BLaER1 (cell line): Measurements from ENCODE around the gene ZNF629.
A peak's percentile ranks its signal among the peaks of the same experiment; 100 is the strongest.

ENCODE experiments used
- H3K27ac ChIP-seq: shearing (Covaris generic); formaldehyde crosslinking; 2 replicates; pipeline ENCODE4 v1.8.1; 2022
- H3K27me3 ChIP-seq: shearing (Covaris generic); formaldehyde crosslinking; 2 replicates; pipeline ENCODE4 v1.8.1; 2022
- H3K36me3 ChIP-seq: shearing (Covaris generic); formaldehyde crosslinking; 2 replicates; pipeline ENCODE4 v1.8.1; 2022
- H3K4me1 ChIP-seq: shearing (Covaris generic); formaldehyde crosslinking; 2 replicates; pipeline ENCODE4 v1.8.1; 2022
- H3K4me2 ChIP-seq: shearing (Covaris generic); formaldehyde crosslinking; 2 replicates; pipeline ENCODE4 v1.8.1; 2022
- H3K4me3 ChIP-seq: shearing (Covaris generic); formaldehyde crosslinking; 2 replicates; pipeline ENCODE4 v1.8.1; 2022
- H3K9ac ChIP-seq: shearing (Covaris generic); formaldehyde crosslinking; 2 replicates; pipeline ENCODE4 v1.8.1; 2022
- H3K9me3 ChIP-seq: shearing (Covaris generic); formaldehyde crosslinking; 2 replicates; pipeline ENCODE4 v1.8.1; 2022
- H4K20me1 ChIP-seq: shearing (Covaris generic); formaldehyde crosslinking; 2 replicates; pipeline ENCODE4 v1.8.1; 2022
- Cebpa-rat ChIP-seq: shearing (Covaris generic); IDR thresholded peaks from 2 replicates; pipeline ENCODE4 v1.8.1; 2022

ZNF629 gene

GRCh38 chr16:30740364-30741251 is 46.4 kb downstream of the ZNF629 start:
- H3K27ac ChIP-seq = no peak overlapping the region
- peaks cover 31% of the 10 kb centered on the region for H4K20me1 ChIP-seq
- no peaks in the 10 kb centered on the region for H3K27me3 ChIP-seq
- peaks cover 13% of the 10 kb centered on the region for H3K4me1 ChIP-seq
- no peak for TF ChIP-seq Cebpa-rat
- no peak overlapping the region for H3K4me2 ChIP-seq
- peaks cover 98% of the 10 kb centered on the region for H3K36me3 ChIP-seq
- H3K9me3 ChIP-seq = no peaks in the 10 kb centered on the region
- H3K9ac ChIP-seq = 0 out of 2 replicates have a peak overlapping the region, but pooled peaks have one; percentile 0
- no peak overlapping the region for H3K4me3 ChIP-seq

GRCh38 chr16:30738984-30739951 is 47.7 kb downstream of the ZNF629 start:
- Histone ChIP-seq H3K9me3 (no peaks in the 10 kb centered on the region), H3K4me1 (peaks cover 13% of the 10 kb centered on the region), H3K4me3 (no peak overlapping the region), H3K27ac (no peak overlapping the region), H3K4me2 (no peak overlapping the region), H3K36me3 (peaks cover 100% of the 10 kb centered on the region), H3K9ac (no peak overlapping the region), H4K20me1 (peaks cover 31% of the 10 kb centered on the region), H3K27me3 (no peaks in the 10 kb centered on the region)
- no peak for TF ChIP-seq Cebpa-rat

- Histone ChIP-seq H3K36me3 (peaks cover 100% of the 10 kb centered on the region), H3K27me3 (no peaks in the 10 kb centered on the region), H4K20me1 (peaks cover 31% of the 10 kb centered on the region), H3K4me1 (peaks cover 13% of the 10 kb centered on the region), H3K27ac (no peak overlapping the region), H3K9ac (no peak overlapping the region), H3K4me2 (no peak overlapping the region), H3K4me3 (no peak overlapping the region), H3K9me3 (no peaks in the 10 kb centered on the region)
- no peak for TF ChIP-seq Cebpa-rat
Measured at GRCh38 chr16:30737794-30738648, 49.0 kb downstream of the ZNF629 start.

GRCh38 chr16:30736995-30737793 is 49.8 kb downstream of the ZNF629 start:
- Histone ChIP-seq H3K9me3 (no peaks in the 10 kb centered on the region), H4K20me1 (peaks cover 31% of the 10 kb centered on the region), H3K9ac (no peak overlapping the region), H3K27me3 (no peaks in the 10 kb centered on the region), H3K4me2 (no peak overlapping the region), H3K27ac (no peak overlapping the region), H3K36me3 (peaks cover 100% of the 10 kb centered on the region), H3K4me3 (no peak overlapping the region), H3K4me1 (peaks cover 13% of the 10 kb centered on the region)
- no peak for TF ChIP-seq Cebpa-rat

- no peaks in the 10 kb centered on the region for H3K9me3 ChIP-seq
- H3K27me3 ChIP-seq = no peaks in the 10 kb centered on the region
- peaks cover 39% of the 10 kb centered on the region for H4K20me1 ChIP-seq
- no peak overlapping the region for H3K4me3 ChIP-seq
- no peak overlapping the region for H3K9ac ChIP-seq
- H3K36me3 ChIP-seq = peaks cover 97% of the 10 kb centered on the region
- no peak overlapping the region for H3K4me2 ChIP-seq
- peaks cover 20% of the 10 kb centered on the region for H3K4me1 ChIP-seq
- no peak for TF ChIP-seq Cebpa-rat
- no peak overlapping the region for H3K27ac ChIP-seq
Measured at GRCh38 chr16:30731411-30731810, 55.6 kb downstream of the ZNF629 start.

- Histone ChIP-seq H3K27ac (peak overlapping the region; percentile 66), H3K9ac (no peak overlapping the region), H3K9me3 (no peaks in the 10 kb centered on the region), H3K36me3 (peaks cover 97% of the 10 kb centered on the region), H3K27me3 (no peaks in the 10 kb centered on the region), H3K4me3 (no peak overlapping the region), H4K20me1 (peaks cover 62% of the 10 kb centered on the region), H3K4me2 (peak overlapping the region; percentile 68), H3K4me1 (peaks cover 20% of the 10 kb centered on the region)
- TF ChIP-seq Cebpa-rat = no peak
Measured at GRCh38 chr16:30728899-30729672, 57.9 kb downstream of the ZNF629 start.
